GM12878 (cell line): ENCODE measurements around the gene THRB. TPM values are rescaled to one million over a fixed set of nuclear protein-coding genes. Genes with fewer than 3 reads are reported as not detected.

Experiments
- ATAC-seq: fragments of 200-7000 bp; cut with Tn5 transposase; 3 replicates; pipeline ENCODE4 v1.9.1; 2020; ENCODE audit warnings: mild to moderate bottlenecking, moderate library complexity
- BruUV-seq: library from RNA; stranded (reverse); fragments of 400-500 nt; replicated peaks from 2 replicates; lab custom pipeline; 2021; lab: Mats Ljungman, UMichigan
- CTCF ChIA-PET: fragments of 300-600 bp; sonication (Branson Sonifier 250); formaldehyde crosslinking; extraction: SDS; loops from one replicate; lab custom pipeline; 2021; ENCODE audit warnings: inconsistent platforms; lab: Yijun Ruan, JAX
- POLR2A ChIA-PET: fragments of 350-600 bp; formaldehyde crosslinking; extraction: SDS; loops from one replicate; lab custom pipeline; 2021; ENCODE audit warnings: inconsistent platforms; lab: Charles Lee
- RAD21 ChIA-PET: fragments of 300-600 bp; sonication (Branson Sonifier 250); formaldehyde crosslinking; loops from one replicate; lab custom pipeline; 2023; ENCODE audit warnings: antibody characterized with exemption; ENCODE audit not compliant: unreplicated experiment; lab: Charles Lee
- SMC1A ChIA-PET: fragments of 300-600 bp; sonication (Branson Sonifier 250); formaldehyde crosslinking; loops from one replicate; lab custom pipeline; 2023; ENCODE audit not compliant: unreplicated experiment, uncharacterized antibody; lab: Charles Lee
- DNase-seq: peaks from one replicate; pipeline ENCODE4 v3.0.0-alpha.2; 2011; ENCODE audit warnings: low read depth, low spot score
- FAIRE-seq: peaks from 3 replicates; lab custom pipeline; 2011; peaks lifted over from hg19 to GRCh38; lab: Jason Lieb, UNC
- H2AFZ ChIP-seq: 2 replicates; pipeline ENCODE4 v1.6.0; 2011; ENCODE audit warnings: low read depth, low read length, control low read depth; ENCODE audit not compliant: control insufficient read depth
- H3K27ac ChIP-seq: 2 replicates; pipeline ENCODE4 v1.5.1; 2011; ENCODE audit warnings: control low read depth; ENCODE audit not compliant: control insufficient read depth, insufficient read depth
- H3K27me3 ChIP-seq, 2 experiments: replicated peaks in 1 of 2; 2 replicates each; pipeline versions ENCODE4 v1.6.0 to v1.6.1; 2011; ENCODE audit warnings: low read length in 1 of 2; ENCODE audit not compliant: control insufficient read depth in 2 of 2, insufficient read depth in 2 of 2
- H3K36me3 ChIP-seq, 2 experiments: 2 replicates each; pipeline ENCODE4 v1.5.1; 2011; ENCODE audit warnings: low read length in 1 of 2; ENCODE audit not compliant: control insufficient read depth in 2 of 2, insufficient read depth in 2 of 2
- H3K4me1 ChIP-seq: 2 replicates; pipeline ENCODE4 v1.6.1; 2011; ENCODE audit warnings: mild to moderate bottlenecking, low read length, moderate library complexity, mixed read lengths; ENCODE audit not compliant: control insufficient read depth, insufficient read depth
- H3K4me2 ChIP-seq: 2 replicates; pipeline ENCODE4 v1.6.0; 2011; ENCODE audit warnings: control low read depth; ENCODE audit not compliant: control insufficient read depth, insufficient read depth
- H3K4me3 ChIP-seq: fragments of 200-600 bp; sonication (generic); 2 replicates; pipeline ENCODE4 v1.5.1; 2016
- H3K79me2 ChIP-seq: 2 replicates; pipeline ENCODE4 v1.6.0; 2011; ENCODE audit warnings: low read length; ENCODE audit not compliant: control insufficient read depth, insufficient read depth
- H3K9ac ChIP-seq: 2 replicates; pipeline ENCODE4 v1.8.0; 2011; ENCODE audit warnings: low read length, control low read depth, mixed read lengths; ENCODE audit not compliant: control insufficient read depth, insufficient read depth
- H3K9me3 ChIP-seq: replicated peaks from 3 replicates; pipeline ENCODE4 v1.5.1; 2011; ENCODE audit warnings: mild to moderate bottlenecking, low read length; ENCODE audit not compliant: control insufficient read depth, insufficient read depth
- H4K20me1 ChIP-seq: 2 replicates; pipeline ENCODE4 v1.6.0; 2011; ENCODE audit not compliant: control insufficient read depth, insufficient read depth
- EED ChIP-seq: sonication (generic); IDR thresholded peaks from 2 replicates; pipeline ENCODE4 v1.6.1; 2016; ENCODE audit warnings: antibody characterized with exemption, low read depth
- NFYA ChIP-seq: IDR thresholded peaks from 2 replicates; pipeline ENCODE4 v1.6.1; 2011; ENCODE audit warnings: low read depth, mild to moderate bottlenecking, low read length, improper control_type of control experiment, borderline replicate concordance
- RUNX3 ChIP-seq: IDR thresholded peaks from 2 replicates; pipeline ENCODE4 v1.6.1; 2012; ENCODE audit warnings: low read length, inconsistent platforms
- ZNF384 ChIP-seq: IDR thresholded peaks from 2 replicates; pipeline ENCODE4 v1.6.1; 2012; ENCODE audit warnings: low read depth, mild to moderate bottlenecking, low read length, improper control_type of control experiment, borderline replicate concordance
- WGBS: methylation state at CpG from one replicate; pipeline ENCODE4 v1.1.6; 2016; ENCODE audit warnings: low lambda C conversion rate; ENCODE audit not compliant: insufficient replicate concordance, insufficient coverage; ENCODE audit errors: missing lambda C conversion rate; 5-methylcytosine and 5-hydroxymethylcytosine counted together
- in situ Hi-C: fragments of 300-500 bp; cut with MboI; formaldehyde crosslinking; loops from 9 replicates; pipeline ENCODE4 v1.14.3; 2018; ENCODE audit warnings: mixed read lengths
- intact Hi-C: fragments of 100-400 bp; cut with micrococcal nuclease; formaldehyde crosslinking; loops from one replicate; pipeline ENCODE4 v1.14.2; 2022; ENCODE audit not compliant: unreplicated experiment
- polyA plus RNA-seq, 11 experiments: library from polyadenylated mRNA; depleted of rRNA in 4 of 11; unstranded in 6 of 11; stranded (reverse) in 5 of 11; fragments of >200 nt; fragmentation: Nextera tagmentation in 4 of 11; fragmentation: Illumina TruSeq in 1 of 11; extraction: Ambion mirVana in 4 of 11; extraction: Trizol in 1 of 11; gene quantifications; 1 replicate in 1 of 11; 2 replicates in 10 of 11; pipeline versions ENCODE4 v1.2.1 to v1.2.3, GENCODE V29; 2011 to 2016; ENCODE audit warnings: inconsistent platforms in 2 of 11, missing spikeins in 2 of 11, low read depth in 1 of 11
- total RNA-seq, 4 experiments: library from RNA; depleted of rRNA in 3 of 4; stranded (reverse); fragments of >200 nt in 3 of 4; fragmentation: Illumina TruSeq in 1 of 4; extraction: Trizol in 1 of 4; gene quantifications; 2 replicates each; pipeline versions ENCODE4 v1.2.1 to v1.2.3, GENCODE V29; 2013 to 2021
- TF ChIP-seq, protein P1 (sequence below), 3 experiments: IDR thresholded peaks in 2 of 3; conservative IDR thresholded peaks in 1 of 3; 2 replicates each; pipeline ENCODE4 v1.5.1; 2011; ENCODE audit warnings: low read depth in 3 of 3, low read length in 3 of 3, mild to moderate bottlenecking in 3 of 3, control low read depth in 2 of 3, moderate library complexity in 2 of 3, inconsistent platforms in 1 of 3, mixed read lengths in 1 of 3; ENCODE audit not compliant: control insufficient read depth in 2 of 3, insufficient read depth in 1 of 3; ENCODE audit errors: extremely low read depth in 1 of 3
- TF ChIP-seq, protein P2 (sequence below): fragments of 450-650 bp; IDR thresholded peaks from 2 replicates; pipeline ENCODE4 v1.6.1; 2016; ENCODE audit warnings: mild to moderate bottlenecking

THRB gene
- total and polyA plus RNA-seq, 10 of the 15 experiments (the other 5 are each of a cell fraction or from before 2014, with no cell fraction given) = 0.05 TPM; not detected in 9

GRCh38 chr3:24379936-24380335 lies 114.7 kb downstream of the THRB start:
- ATAC-seq = no peak
- no peaks in the 10 kb centered on the region for H4K20me1 ChIP-seq
- TF ChIP-seq NFYA (no peak), EED (no peak), RUNX3 (no peak)
- TF ChIP-seq, protein P1, sequence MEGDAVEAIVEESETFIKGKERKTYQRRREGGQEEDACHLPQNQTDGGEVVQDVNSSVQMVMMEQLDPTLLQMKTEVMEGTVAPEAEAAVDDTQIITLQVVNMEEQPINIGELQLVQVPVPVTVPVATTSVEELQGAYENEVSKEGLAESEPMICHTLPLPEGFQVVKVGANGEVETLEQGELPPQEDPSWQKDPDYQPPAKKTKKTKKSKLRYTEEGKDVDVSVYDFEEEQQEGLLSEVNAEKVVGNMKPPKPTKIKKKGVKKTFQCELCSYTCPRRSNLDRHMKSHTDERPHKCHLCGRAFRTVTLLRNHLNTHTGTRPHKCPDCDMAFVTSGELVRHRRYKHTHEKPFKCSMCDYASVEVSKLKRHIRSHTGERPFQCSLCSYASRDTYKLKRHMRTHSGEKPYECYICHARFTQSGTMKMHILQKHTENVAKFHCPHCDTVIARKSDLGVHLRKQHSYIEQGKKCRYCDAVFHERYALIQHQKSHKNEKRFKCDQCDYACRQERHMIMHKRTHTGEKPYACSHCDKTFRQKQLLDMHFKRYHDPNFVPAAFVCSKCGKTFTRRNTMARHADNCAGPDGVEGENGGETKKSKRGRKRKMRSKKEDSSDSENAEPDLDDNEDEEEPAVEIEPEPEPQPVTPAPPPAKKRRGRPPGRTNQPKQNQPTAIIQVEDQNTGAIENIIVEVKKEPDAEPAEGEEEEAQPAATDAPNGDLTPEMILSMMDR (IDR thresholded peaks at IDR 0.05 in 2 of 3, conservative IDR thresholded peaks at IDR 0.05 in 1 of 3; ENCODE audit: control insufficient read depth in 2 of 3, extremely low read depth in 1 of 3, insufficient read depth in 1 of 3, low read depth in 3 of 3, low read length in 3 of 3) = no peak
- no peak overlapping the region for H3K27ac ChIP-seq
- H3K79me2 ChIP-seq = no peaks in the 10 kb centered on the region
- H3K4me2 ChIP-seq = no peak overlapping the region
- intact Hi-C loops = no loop called here
- DNase-seq = no peak
- no peak overlapping the region for H3K9ac ChIP-seq
- H3K9me3 ChIP-seq = no peaks in the 10 kb centered on the region
- H3K4me3 ChIP-seq = no peak overlapping the region
- H2AFZ ChIP-seq = no peak overlapping the region
- ChIA-PET SMC1A (no interaction called here), RAD21 (no interaction called here), POLR2A (no interaction called here), CTCF (no interaction called here)
- H3K27me3 ChIP-seq = no peaks in the 10 kb centered on the region
- in situ Hi-C loops = no loop called here
- no peak for FAIRE-seq
- H3K36me3 ChIP-seq = no peaks in the 10 kb centered on the region
- BruUV-seq = no TSS peak
- H3K4me1 ChIP-seq = no peaks in the 10 kb centered on the region

- ATAC-seq = no peak
- CTCF ChIA-PET = no interaction called here
- Histone ChIP-seq H3K36me3 (no peaks in the 10 kb centered on the region), H3K27me3 (no peaks in the 10 kb centered on the region), H3K9ac (no peak overlapping the region), H3K9me3 (no peaks in the 10 kb centered on the region), H3K4me3 (no peak overlapping the region), H3K4me2 (no peak overlapping the region), H4K20me1 (no peaks in the 10 kb centered on the region), H3K4me1 (no peaks in the 10 kb centered on the region), H3K27ac (no peak overlapping the region), H3K79me2 (no peaks in the 10 kb centered on the region), H2AFZ (no peak overlapping the region)
- 25% methylated on average over 3 of the region's 3 CpGs for WGBS
- TF ChIP-seq, protein P2, sequence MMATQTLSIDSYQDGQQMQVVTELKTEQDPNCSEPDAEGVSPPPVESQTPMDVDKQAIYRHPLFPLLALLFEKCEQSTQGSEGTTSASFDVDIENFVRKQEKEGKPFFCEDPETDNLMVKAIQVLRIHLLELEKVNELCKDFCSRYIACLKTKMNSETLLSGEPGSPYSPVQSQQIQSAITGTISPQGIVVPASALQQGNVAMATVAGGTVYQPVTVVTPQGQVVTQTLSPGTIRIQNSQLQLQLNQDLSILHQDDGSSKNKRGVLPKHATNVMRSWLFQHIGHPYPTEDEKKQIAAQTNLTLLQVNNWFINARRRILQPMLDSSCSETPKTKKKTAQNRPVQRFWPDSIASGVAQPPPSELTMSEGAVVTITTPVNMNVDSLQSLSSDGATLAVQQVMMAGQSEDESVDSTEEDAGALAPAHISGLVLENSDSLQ = no peak
- TF ChIP-seq ZNF384 = no peak
- intact Hi-C loops (no loop called here), in situ Hi-C loops (no loop called here)
- SMC1A ChIA-PET = no interaction called here
- no TSS peak for BruUV-seq
- RAD21 ChIA-PET = no interaction called here
- POLR2A ChIA-PET = interaction anchor here (0.5 kb wide), 1 partner anchor 1603 kb away, joined by 4 read pairs; no protein-coding TSS in a partner anchor
- FAIRE-seq = no peak
- no peak for DNase-seq
These were observed 116.3 kb downstream of the THRB start for GRCh38 chr3:24378313-24378712.
